Measurements from ENCODE around the gene OR10V1.

Gene OR10V1

GRCh38 chr11:59713745-59714144 is at the start of gene OR10V1:
OR10V1 (minus strand) TSS chr11:59713845; CDS start chr11:59713845, 0 bp downstream.
- no peak for DNase-seq (ENCODE audit: insufficient read length, low spot score)
- FAIRE-seq: no peak

DNA sequence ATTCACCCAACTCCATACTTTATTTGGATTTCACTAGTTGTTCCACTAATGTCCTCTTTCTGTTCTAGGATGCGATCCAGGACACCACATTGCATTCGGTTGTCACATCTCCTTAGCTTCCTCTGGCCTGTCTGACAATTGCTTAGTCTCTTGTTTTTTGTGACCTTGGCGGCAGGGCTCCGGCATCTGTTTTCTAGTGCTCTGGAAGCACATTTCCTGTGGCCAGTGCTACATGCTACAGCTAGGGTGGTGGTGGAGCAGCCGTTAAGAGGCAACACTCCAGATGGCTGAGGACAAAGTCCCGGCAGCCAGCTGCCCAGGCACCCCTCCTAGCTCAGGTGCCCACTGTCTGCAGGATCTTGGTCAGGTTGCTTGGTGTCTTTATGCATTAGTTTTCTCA is 48.3 kb upstream of the OR10V1 start:
- FAIRE-seq (no peak), DNase-seq (ENCODE audit: insufficient read length, low spot score) (no peak)

DNA sequence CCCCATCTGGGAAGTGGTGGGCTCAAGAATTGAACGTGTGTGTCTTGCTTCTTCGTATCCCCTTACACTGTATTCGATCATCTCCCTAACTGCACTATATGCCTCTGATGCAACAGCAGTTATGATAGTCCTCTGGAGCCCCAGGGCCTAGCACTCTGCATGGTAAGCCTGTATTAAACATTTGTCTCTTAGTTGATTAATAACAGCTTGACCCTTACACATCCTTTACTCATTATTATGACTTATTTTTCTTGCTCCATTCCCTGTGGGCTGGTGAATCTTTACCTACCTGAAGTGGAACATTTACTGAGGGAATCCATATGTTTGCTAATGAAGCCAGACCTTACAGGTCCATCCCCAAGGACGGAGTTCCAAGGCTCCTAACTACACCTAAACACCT is 47.1 kb upstream of the OR10V1 start:
- FAIRE-seq (no peak), DNase-seq (ENCODE audit: insufficient read length, low spot score) (no peak)

DNA sequence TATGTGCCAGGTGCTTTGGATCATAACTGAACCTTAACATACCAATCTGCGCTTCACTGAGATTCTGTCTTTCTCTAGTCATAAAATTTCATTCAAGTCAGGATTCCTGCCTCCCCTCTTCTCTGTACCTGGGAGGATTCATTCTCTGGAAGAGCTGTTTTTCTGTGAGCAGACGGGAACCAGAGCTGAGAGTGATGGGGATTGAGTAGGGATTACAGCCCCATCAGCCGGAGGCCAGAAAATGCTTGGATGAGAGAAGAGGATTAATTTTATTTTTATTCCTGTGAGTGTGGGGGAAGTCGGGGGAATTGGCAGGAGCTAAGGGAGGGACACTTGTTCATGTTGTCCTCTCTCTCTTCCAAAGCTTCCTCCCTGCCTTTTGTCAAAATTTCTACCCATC is 46.3 kb upstream of the OR10V1 start:
- no peak for DNase-seq (ENCODE audit: insufficient read length, low spot score)
- FAIRE-seq: no peak

DNA sequence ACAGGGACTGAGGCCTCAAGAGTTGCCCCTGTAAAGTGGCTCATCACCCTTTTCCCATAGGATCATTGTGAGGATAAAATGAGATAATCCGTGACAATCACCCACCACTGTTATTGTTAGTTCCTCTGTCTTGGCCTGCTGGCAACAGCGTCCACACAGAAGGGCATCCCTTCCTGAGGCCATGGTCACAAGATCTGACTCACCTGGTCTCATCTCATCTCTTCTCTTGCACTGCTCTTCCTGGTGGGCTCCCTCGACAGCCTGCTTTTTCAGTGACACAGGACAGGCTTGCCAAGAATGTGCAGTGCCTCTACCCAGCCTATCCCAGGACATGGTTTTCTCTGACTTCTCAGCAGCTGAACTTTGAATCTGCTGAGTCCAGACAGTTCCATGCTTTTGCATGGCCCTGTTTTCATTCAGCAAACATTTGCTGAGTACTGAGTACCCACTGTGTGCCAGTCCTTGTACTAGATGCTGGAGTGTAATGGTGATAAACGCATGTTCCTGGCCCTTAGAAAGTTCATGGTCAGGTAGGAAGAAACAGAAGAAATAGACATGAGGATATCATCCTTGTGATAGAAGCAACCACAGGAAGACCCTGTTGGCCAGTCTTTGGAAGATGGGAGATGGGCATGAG is 44.9 kb upstream of the OR10V1 start:
- FAIRE-seq (no peak), DNase-seq (ENCODE audit: insufficient read length, low spot score) (no peak)

DNA sequence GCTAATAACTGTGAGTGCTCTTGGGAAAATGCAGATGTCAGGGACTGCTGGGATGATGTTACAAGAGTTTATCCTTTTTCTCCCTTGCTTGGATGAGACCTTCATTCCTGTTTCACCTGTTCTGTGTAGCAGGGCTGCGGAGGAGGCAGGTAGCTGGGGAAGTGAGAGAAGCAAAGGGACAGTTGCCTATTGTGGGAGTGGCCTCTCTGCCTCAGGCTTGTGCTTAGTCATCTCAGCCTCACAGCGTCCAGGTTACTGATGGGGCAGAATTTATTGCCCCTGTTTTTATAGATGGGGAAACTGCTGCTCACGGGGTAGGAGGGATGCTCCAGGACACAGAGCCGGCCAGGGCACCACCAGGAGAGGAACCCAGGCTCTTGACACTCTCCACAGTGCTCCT is 43.2 kb upstream of the OR10V1 start:
- FAIRE-seq: no peak
- no peak for DNase-seq (ENCODE audit: insufficient read length, low spot score)

DNA sequence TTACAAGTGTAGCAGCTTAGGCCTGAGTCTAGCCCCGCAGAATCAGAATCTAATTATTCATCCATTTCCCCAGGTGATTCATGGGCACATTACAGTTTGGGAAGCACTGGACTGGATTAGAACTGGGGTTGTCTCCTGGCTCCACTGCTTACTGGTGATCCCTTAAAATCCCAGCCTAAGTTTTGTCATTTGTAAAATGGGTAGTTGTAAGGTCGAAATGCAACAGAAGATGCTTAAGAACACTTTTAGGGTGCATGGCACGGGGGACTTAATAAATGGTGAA is 42.9 kb upstream of the OR10V1 start:
- DNase-seq (ENCODE audit: insufficient read length, low spot score): no peak
- no peak for FAIRE-seq

GRCh38 chr11:59755701-59756557 is 42.3 kb upstream of the OR10V1 start:
- FAIRE-seq (peak; percentile 4), DNase-seq (ENCODE audit: insufficient read length, low spot score) (peak; percentile 77)

- FAIRE-seq: peak; percentile 4
- peak; percentile 79 for DNase-seq (ENCODE audit: insufficient read length, low spot score)
These were observed 41.4 kb upstream of the OR10V1 start, which contains the start of gene STX3 for GRCh38 chr11:59754859-59755700. STX3 (plus strand) TSS chr11:59755376; CDS start chr11:59755606, 230 bp downstream.

DNA sequence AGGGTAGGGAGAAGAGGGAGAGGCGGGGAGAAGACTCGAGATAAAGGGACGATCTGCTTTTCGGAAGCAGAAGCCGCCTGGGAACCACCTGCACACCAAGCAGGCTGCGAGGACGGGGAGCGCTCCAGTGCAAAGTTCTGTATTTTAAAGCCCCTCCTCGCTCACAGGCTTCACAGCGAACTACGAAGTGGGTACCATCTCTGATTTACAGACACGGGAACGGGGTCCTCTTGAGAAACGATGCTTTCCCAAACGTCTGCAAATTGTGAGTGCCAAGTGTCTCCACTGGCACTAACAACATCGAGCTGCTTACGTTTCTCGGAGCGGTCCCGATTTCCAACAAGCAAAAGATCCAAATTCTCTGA is 40.8 kb upstream of the OR10V1 start:
- no peak for FAIRE-seq
- no peak for DNase-seq (ENCODE audit: insufficient read length, low spot score)

DNA sequence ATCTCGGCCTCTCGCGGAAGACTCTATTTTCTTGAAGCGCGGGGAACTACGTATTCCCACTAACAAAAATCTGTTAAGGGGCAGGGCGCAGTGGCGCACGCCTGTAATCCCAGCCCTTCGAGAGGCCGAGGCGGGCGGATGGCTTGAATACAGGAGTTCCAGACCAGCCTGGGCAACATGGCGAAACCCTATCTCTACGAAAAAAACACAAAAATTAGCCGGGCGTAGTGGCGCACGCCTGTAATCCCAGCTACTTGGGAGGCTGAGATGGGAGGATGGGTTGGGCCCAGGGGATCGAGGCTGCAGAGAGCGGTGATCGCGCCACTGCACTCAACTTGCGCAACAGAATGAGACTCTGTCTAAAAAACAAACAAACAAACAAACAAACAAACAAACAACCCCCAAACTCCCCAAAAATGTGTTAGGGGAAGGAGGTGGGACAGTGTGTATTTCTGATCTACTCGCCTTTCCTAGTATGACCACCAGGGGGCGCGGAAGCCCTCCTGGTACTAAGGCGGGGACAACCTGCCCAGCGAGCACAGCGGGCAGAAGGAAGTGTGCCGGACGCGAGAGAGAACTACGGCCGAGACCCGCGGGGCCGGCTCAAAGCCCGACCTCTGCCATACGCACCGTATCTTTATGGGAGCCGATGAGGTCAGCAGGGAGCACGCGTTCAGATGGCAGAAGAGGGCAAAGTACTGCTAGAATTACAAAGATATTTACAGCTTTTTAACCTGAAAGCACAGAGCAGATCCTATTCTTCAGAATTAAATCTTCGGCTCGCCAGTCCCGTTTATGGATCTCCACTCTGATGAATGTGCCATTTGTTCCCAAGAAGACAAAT is 40.2 kb upstream of the OR10V1 start:
- peak; percentile 86 for DNase-seq (ENCODE audit: insufficient read length, low spot score)
- FAIRE-seq: peak; percentile 89

DNA sequence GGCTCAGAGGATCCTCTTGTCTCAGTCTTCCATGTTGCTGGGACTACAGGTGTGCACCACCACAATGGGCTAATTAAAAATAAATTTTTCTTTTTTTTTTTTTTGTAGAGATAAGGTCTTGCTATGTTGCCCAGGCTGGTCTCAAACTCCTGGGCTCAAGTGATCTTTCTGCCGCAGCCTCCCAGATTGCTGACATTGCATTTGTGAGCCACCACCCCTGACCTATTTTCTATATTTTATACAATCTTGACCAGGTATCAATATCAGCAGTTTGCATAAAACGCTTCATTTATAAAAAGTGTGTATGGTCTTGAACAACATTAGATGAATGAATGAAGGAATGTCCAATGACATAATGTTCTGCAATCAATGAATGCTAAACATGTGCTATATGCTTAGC is 32.5 kb upstream of the OR10V1 start:
- FAIRE-seq (no peak), DNase-seq (ENCODE audit: insufficient read length, low spot score) (no peak)

- DNase-seq (ENCODE audit: insufficient read length, low spot score) (no peak), FAIRE-seq (no peak)
These were observed 17.4 kb upstream of the OR10V1 start for GRCh38 chr11:59730896-59731565.

DNA sequence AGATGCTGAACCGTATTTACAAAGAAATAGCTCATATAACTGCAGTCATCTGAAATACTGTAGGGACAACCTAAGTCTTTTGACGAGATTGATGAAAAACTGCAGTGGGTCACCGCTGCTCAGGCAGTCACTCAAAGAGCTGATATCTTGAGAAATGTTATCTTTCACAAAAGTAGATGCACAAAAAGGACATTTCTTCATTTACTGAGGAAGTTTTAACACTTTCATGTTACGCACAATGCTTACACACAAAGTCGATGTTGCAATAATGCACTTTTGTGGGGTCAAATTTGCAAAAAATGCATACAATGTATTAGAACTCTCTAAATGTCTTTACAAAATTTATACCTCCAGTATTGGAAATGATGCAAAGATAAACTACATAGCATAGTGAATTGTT is 16.2 kb upstream of the OR10V1 start:
- FAIRE-seq: no peak
- no peak for DNase-seq (ENCODE audit: insufficient read length, low spot score)

DNA sequence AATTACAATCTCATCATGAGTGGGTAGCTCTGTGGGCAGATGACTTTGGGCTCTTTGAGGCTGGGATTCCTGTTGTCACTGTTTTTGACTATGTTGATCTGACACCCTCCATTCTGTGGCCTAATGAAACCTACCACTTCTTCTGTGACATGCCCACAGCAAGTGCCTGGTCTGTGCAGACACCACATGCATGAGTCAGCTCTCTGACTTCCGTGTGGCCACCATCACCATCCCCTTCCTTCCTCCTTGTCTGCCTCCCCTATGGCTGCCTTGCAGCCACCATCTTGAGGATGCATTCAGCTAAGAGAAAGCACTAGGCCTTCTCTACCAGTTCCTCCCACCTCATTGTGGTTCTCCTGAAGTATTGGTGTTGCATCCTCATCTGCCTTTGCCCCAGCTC is 15.3 kb upstream of the OR10V1 start:
- DNase-seq (ENCODE audit: insufficient read length, low spot score) (no peak), FAIRE-seq (no peak)

DNA sequence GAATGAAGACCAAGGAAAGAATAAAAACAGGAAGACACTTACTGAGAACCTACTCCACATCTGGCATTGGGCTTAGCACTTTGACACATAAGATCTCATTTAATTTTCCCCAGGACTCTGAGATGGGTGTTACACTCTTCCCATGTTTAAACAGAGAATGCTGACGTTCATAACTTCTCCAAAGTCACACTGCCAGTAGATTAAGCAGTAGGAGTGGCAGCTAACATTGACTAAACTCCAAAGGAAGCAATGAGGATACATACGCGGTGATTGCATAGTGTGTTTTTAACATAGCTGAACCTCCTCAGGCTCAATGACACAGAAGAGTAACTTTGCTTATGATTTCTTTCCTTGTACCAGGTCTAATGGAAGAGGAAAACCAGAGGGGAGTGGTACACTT is 14.5 kb upstream of the OR10V1 start:
- DNase-seq (ENCODE audit: insufficient read length, low spot score): no peak
- FAIRE-seq: no peak

DNA sequence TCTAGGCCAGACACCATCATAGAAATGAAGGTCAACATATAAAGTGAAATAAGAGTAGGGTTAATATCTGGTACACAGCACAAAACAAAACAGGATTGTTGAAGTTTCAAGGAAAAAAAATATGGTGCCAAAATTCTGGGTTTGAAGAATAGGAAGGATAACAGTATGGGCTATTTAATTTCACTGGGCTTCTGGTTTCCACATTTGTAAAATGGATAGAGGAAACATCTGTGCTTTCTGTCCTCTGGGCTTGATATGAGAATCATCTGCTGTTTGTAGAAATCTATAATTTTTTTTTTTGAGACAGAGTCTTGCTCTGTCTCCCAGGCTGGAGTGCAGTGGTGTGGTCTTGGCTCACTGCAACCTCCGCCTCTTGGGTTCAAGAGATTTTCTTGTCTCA is 13.8 kb upstream of the OR10V1 start:
- FAIRE-seq (no peak), DNase-seq (ENCODE audit: insufficient read length, low spot score) (no peak)

DNA sequence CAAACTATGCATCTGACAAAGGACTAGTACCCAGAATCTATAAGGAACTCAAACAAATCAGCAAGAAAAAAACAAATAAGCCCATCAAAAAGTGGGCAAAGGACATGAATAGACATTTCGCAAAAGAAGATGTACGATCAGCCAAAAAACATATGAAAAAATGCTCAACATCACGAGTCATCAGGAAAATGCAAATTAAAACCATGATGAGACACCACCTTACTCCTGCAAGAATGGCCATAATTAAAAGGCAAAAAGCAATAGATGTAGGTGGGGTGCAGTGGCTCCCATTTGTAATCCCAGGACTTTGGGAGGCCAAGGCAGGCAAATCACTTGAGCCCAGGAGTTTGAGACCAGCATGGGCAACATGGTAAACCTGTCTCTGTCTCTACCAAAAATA is 10.4 kb upstream of the OR10V1 start:
- no peak for DNase-seq (ENCODE audit: insufficient read length, low spot score)
- no peak for FAIRE-seq

GRCh38 chr11:59719556-59719955 is 5.9 kb upstream of the OR10V1 start:
- FAIRE-seq: no peak
- DNase-seq (ENCODE audit: insufficient read length, low spot score): no peak

DNA sequence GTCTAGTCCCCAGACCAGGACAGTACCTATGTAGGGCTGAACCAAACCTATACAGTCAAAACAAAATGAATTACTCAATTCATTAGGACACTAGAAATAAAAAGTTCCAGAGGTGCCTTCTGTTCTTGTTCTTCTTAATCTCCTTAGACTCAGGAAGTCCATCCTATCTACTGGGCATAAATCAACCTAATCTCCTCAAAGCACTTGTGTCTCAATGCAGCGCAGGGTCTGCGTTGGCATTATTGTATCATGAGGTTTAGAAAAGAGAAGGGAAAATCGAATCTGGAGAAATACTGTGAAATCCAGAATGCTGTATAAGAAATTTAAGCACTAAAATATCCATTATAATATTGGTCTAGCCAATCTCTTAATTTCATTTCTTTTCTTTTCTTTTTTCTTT is 2.4 kb upstream of the OR10V1 start:
- no peak for FAIRE-seq
- DNase-seq (ENCODE audit: insufficient read length, low spot score): no peak
